Measurements from ENCODE around the gene DNAI2. TPM values are rescaled to one million over a fixed set of nuclear protein-coding genes. Genes with fewer than 3 reads are reported as not detected.

DNAI2 gene
- polyA plus RNA-seq, 1 experiment = not detected

DNA sequence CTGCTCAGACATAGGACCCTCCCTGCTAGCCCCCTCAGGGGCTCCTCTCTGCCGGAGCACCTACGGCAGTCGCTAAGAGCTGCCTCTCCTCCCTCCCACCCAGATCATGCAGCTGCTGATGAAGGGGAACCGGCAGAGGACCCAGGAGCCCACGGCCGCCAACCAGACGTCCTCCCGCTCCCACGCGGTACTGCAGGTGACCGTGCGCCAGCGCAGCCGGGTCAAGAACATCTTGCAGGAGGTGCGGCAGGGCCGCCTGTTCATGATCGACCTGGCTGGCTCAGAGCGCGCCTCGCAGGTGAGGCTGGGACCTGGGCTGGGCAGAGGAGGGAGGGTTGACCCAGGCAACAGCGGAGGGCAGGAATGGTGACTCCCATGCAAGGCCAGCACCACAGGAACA, 70.6 kb downstream of the DNAI2 start:
- TF ChIP-seq, protein P1, sequence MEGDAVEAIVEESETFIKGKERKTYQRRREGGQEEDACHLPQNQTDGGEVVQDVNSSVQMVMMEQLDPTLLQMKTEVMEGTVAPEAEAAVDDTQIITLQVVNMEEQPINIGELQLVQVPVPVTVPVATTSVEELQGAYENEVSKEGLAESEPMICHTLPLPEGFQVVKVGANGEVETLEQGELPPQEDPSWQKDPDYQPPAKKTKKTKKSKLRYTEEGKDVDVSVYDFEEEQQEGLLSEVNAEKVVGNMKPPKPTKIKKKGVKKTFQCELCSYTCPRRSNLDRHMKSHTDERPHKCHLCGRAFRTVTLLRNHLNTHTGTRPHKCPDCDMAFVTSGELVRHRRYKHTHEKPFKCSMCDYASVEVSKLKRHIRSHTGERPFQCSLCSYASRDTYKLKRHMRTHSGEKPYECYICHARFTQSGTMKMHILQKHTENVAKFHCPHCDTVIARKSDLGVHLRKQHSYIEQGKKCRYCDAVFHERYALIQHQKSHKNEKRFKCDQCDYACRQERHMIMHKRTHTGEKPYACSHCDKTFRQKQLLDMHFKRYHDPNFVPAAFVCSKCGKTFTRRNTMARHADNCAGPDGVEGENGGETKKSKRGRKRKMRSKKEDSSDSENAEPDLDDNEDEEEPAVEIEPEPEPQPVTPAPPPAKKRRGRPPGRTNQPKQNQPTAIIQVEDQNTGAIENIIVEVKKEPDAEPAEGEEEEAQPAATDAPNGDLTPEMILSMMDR (IDR thresholded peaks at IDR 0.05; ENCODE audit: low read depth, low read length) = no peak
- POLR2A ChIA-PET = interaction anchor here (0.6 kb wide), 1 partner anchor 112 kb away, joined by 6 read pairs; no protein-coding TSS in a partner anchor

DNA sequence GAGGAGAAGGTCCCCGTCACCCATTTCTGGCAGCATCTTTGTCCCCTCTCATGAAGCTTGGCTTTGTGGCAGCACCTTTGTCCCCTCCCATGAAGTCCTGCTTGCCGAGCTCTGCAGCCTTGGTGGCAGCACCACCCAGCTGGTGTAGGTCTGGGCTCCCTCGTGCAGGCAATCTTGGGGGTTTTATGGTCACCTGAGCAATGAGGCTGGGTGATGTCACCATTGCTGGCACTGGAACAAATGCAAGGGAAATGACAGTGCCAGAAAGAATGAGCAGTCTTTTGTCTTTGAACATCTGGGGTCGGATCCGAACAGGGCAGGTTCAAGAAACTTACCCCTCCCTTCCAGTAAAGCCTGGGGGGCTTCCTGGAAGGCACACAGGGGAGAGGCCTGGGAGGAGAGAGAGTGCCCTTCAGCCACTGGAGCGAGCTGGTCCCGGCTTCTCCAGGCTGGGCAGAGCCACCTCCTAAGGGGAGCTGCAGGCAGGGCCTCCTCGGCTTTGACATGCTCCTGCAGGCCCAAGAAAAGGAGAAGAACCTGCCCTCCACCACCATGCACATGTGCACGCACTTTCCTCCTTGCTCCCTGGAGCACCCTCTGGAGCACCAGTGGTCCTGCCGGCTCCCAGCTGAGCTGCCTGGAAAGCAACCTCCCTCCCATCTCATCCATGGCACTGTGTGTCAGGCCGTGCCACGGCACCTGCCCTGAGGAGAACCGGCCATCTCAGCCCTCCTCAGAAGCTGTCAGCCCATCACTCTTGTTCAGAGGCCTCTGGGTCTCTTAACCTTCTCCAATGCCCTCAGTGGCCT, 71.6 kb downstream of the DNAI2 start:
- TF ChIP-seq, protein P1 (IDR thresholded peaks at IDR 0.05; ENCODE audit: low read depth, low read length) = no peak
- ChIA-PET CTCF (interaction anchor here (1.0 kb wide), 1 partner anchor 23 kb away, joined by 3 read pairs; no protein-coding TSS in a partner anchor), POLR2A (no interaction called here)
- H3K9me3 ChIP-seq (ENCODE audit: control insufficient read depth, insufficient read depth, low read length) = no peaks in the 10 kb centered on the region; the same call in 1 of the 2 replicates
- no peak for DNase-seq (ENCODE audit: low read depth, low spot score)
- no peak overlapping the region for H3K27ac ChIP-seq (ENCODE audit: low read depth, low read length)
- no peak overlapping the region for H3K4me3 ChIP-seq (ENCODE audit: low read depth, low read length)
- H3K27me3 ChIP-seq (ENCODE audit: control insufficient read depth, insufficient read depth, low read length) = no peaks in the 10 kb centered on the region

More for the DNA sequence above, 70.6 kb downstream of the DNAI2 start:
- Histone ChIP-seq H3K9me3 (ENCODE audit: control insufficient read depth, insufficient read depth, low read length) (no peaks in the 10 kb centered on the region; the same call in 1 of the 2 replicates), H3K27me3 (ENCODE audit: control insufficient read depth, insufficient read depth, low read length) (no peaks in the 10 kb centered on the region), H3K4me3 (ENCODE audit: low read depth, low read length) (no peak overlapping the region), H3K27ac (ENCODE audit: low read depth, low read length) (no peak overlapping the region)
- DNase-seq (ENCODE audit: low read depth, low spot score) = no peak
- CTCF ChIA-PET = no interaction called here

DNA sequence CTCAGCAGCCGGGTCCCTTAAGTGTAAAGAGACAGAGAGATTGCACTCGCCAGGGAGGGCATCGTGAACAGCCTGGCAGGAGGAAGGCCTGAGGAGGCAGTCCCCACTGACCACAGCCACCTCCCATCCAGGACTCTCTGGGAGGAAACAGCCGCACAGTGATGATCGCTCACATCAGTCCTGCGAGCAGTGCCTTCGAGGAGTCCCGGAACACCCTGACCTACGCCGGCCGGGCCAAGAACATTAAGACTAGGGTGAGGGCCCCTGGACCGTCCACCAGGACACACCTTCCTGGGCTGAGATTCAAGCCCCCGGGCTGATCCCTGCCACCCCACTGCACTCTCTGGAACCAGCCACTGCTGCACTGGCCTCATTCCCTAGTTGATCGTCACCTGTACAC, 73.6 kb downstream of the DNAI2 start:
- ChIA-PET POLR2A (no interaction called here), CTCF (interaction anchor here (1.2 kb wide), 1 partner anchor 110 kb away, joined by 3 read pairs; no protein-coding TSS in a partner anchor)
- Histone ChIP-seq H3K27me3 (ENCODE audit: control insufficient read depth, insufficient read depth, low read length) (no peaks in the 10 kb centered on the region), H3K27ac (ENCODE audit: low read depth, low read length) (no peak overlapping the region), H3K4me3 (ENCODE audit: low read depth, low read length) (no peak overlapping the region), H3K9me3 (ENCODE audit: control insufficient read depth, insufficient read depth, low read length) (no peaks in the 10 kb centered on the region)
- TF ChIP-seq, protein P1 (IDR thresholded peaks at IDR 0.05; ENCODE audit: low read depth, low read length) = no peak
- no peak for DNase-seq (ENCODE audit: low read depth, low spot score)

DNA sequence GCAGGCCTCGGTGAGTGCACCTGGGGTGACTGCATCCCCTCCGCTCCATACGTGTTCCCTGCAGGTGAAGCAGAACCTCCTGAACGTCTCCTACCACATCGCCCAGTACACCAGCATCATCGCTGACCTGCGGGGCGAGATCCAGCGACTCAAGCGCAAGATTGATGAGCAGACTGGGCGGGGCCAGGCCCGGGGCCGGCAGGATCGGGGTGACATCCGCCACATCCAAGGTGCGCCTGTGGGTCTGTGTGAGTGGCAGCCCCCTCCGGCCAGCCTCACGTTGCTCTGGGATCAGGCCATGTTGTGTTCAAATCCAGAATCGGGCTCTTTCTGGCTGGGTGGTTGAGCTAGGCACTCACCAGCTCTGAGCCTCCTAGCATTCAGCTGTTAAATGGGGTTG, 75.1 kb downstream of the DNAI2 start:
- ChIA-PET POLR2A (no interaction called here), CTCF (no interaction called here)
- Histone ChIP-seq H3K9me3 (ENCODE audit: control insufficient read depth, insufficient read depth, low read length) (no peaks in the 10 kb centered on the region), H3K27ac (ENCODE audit: low read depth, low read length) (no peak overlapping the region), H3K27me3 (ENCODE audit: control insufficient read depth, insufficient read depth, low read length) (no peaks in the 10 kb centered on the region), H3K4me3 (ENCODE audit: low read depth, low read length) (no peak overlapping the region)
- DNase-seq (ENCODE audit: low read depth, low spot score) = no peak
- TF ChIP-seq, protein P1 (IDR thresholded peaks at IDR 0.05; ENCODE audit: low read depth, low read length) = no peak

DNA sequence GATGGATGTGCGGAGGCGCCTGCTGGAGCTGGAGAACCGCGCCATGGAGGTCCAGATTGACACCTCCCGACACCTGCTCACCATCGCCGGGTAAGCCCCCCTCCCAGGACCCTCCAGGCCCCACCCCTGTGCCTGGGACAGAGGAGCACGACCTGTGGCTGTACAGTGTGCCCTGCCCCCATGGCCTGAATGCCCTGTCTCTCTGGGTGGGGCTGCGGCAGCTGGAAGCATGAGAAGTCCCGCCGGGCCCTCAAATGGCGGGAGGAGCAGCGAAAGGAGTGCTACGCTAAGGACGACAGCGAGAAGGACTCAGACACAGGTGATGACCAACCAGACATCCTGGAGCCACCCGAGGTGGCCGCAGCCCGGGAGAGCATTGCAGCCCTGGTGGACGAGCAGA, 76.5 kb downstream of the DNAI2 start:
- Histone ChIP-seq H3K27me3 (ENCODE audit: control insufficient read depth, insufficient read depth, low read length) (peaks cover 6% of the 10 kb centered on the region), H3K4me3 (ENCODE audit: low read depth, low read length) (no peak overlapping the region), H3K9me3 (ENCODE audit: control insufficient read depth, insufficient read depth, low read length) (no peaks in the 10 kb centered on the region), H3K27ac (ENCODE audit: low read depth, low read length) (no peak overlapping the region)
- TF ChIP-seq, protein P1 (IDR thresholded peaks at IDR 0.05; ENCODE audit: low read depth, low read length) = no peak
- CTCF ChIA-PET = interaction anchor here (1.5 kb wide), 1 partner anchor 18 kb away, joined by 3 read pairs; no protein-coding TSS in a partner anchor
- no peak for DNase-seq (ENCODE audit: low read depth, low spot score)
- POLR2A ChIA-PET = no interaction called here
